OCI-LY1 (cell line): Measurements from ENCODE around the gene ADAMTS17.

Source experiments
- CTCF ChIP-seq: fragments of 200-600 bp; sonication (generic), shearing (Covaris generic); IDR thresholded peaks from 2 replicates; pipeline ENCODE4 v1.5.1; 2017; ENCODE audit warnings: mild to moderate bottlenecking, antibody characterized with exemption, low read length, moderate library complexity, mixed read lengths
- EZH2 ChIP-seq: fragments of 200-600 bp; sonication (generic), shearing (Covaris generic); IDR thresholded peaks from 2 replicates; pipeline ENCODE4 v1.8.0; 2017; ENCODE audit warnings: borderline replicate concordance, mixed run types, mild to moderate bottlenecking, antibody characterized with exemption, low read length, moderate library complexity, mixed read lengths

DNA sequence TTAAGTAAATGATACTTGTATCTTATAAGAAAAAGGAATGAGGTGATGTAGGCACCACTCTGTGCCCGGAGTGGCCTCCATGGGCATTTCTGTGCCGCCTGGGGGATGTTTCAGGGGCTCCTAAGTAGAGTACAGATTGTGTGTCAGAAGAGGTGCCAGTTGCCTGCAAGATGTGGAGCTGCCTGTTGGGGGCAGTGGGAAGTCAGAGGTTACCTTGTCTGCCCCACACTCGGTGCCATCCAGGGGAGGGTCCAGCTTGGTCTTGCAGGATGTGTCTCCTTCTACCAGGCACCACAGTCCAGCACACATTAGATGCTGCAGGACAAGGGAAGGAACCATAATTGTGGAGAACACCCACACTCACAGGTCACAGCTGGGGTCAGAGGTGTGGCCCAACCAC is 208.8 kb downstream of the ADAMTS17 start:
- no peak for TF ChIP-seq CTCF
- TF ChIP-seq EZH2 = no peak
